ENCODE results near the gene JUP.
A peak's percentile ranks its signal among the peaks of the same experiment; 100 is the strongest.

JUP gene

DNA sequence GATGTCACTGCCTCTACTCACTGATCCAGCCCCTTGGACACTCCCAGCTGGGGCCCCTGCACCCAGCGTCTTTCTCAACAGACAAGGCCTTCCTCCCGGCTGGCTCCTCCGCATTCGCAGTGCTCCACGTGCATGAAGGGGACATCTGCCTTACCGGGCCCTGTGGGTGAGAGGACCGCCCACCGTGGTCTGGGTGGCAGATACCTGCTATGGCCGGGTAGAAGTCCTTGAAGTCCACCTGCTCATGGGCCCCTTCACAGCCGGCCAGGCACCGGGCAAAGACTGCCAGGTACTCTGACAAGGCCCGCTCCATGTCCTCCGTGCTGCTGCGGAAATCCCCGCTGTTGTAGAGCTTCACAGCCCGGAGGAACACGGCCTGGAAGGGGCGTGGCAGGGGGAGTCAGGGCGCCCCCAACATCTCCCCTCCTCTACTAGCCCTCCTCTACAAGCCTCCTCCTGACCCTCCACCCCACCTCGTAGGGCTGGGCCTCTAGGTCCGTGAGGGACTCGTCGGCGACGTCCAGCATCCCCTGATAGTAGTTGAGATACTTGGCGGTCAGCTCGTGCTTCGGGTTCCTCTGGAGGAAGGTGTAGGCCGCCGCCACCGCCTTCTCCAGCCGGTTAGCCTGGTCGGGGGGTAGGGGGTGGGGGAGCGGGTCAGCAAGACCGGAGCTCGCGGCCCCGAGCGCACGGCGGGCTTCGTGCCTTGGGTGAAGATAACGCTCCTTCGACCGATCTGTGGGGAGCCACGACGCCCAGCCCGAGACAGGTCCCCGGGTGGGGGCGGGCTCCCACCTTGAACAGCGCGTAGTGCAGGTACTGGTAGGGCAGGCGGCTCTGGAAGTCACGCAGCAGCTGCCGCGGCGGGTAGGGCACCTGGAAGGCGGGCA is 24.4 kb upstream of the JUP start:
- DNase-seq (ENCODE audit: low read depth, low spot score): no peak

DNA sequence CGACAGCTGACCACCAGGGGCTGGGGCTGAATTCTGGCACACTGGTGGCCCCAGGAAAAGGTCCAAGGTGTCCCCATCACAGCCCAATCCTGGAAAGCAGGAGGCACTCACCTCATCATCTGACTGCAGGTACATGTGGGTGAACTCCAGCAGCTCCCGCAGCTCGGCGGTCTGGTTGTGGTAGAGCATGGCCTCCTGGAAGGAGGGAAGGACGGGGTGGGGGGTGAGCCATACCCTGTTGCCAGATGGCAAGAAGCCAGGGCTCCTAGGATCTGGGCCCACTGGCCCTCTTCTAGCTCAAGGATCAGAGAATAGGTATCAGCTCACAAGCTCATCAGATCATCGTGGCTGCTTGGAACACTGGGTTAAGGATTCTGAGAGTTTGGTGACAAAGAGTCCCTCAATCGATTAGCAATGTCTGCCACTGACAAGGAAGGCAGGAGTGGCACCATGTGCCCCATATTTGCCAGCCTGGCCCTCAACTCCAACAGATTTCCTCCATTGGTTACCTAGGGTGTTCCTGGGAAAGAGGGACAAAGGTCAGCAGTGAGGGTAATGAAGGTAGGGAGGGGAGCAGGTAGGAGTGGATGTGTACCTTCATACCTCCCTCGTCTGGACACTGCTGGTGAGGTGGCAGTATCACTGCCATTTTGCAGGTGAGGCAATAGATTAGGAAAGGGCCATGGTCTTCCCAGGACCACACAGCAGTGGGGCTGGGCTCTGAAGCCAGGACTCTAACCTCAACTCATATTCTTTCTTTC is 20.4 kb upstream of the JUP start:
- no peak for DNase-seq (ENCODE audit: low read depth, low spot score)

DNA sequence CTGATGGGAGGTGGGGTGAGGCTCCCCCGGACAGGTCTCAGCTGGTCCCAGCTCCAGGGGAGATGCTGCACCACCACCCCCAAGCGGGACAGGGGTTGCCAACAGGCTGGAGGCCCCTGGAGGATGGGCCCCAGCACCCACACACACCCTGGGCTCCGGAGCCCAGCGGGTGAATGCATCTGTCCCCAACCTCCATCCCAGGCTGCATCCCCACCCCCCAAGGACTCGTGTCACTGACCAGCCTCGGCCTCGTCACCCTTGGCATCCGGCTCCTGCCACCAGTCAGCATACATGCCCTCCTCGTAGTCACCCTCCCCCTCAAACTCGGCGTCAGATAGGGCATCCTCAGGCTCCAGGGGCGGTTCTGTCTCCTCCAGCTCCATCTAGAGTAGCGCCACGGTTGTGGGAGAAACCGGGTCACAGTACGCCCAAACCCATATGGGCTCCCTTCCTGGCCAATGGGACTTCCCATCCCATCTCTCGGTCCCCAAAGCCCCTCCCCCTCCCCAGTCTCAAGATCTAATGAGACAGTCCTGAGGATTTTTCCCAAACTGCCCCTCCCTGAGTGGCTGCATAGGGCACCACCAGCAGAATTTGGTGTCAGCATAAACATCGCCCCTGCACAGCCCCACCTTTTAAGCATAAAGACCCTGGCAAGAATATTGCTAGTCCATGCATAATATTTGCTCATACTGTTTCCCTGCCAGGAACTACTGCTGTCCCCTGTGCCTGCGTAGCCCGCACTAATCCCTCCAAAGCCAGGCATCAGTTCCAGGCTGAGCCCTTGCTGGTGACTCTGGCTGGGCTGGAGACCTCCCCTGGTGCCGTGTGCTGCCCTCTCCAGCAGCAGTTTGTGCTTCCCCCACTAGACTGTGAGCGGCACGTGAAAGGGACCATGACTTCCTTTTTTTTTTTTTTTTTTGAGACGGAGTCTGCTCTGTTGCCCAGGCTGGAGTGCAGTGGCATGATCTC is 16.8 kb upstream of the JUP start:
- no peak for DNase-seq (ENCODE audit: low read depth, low spot score)

DNA sequence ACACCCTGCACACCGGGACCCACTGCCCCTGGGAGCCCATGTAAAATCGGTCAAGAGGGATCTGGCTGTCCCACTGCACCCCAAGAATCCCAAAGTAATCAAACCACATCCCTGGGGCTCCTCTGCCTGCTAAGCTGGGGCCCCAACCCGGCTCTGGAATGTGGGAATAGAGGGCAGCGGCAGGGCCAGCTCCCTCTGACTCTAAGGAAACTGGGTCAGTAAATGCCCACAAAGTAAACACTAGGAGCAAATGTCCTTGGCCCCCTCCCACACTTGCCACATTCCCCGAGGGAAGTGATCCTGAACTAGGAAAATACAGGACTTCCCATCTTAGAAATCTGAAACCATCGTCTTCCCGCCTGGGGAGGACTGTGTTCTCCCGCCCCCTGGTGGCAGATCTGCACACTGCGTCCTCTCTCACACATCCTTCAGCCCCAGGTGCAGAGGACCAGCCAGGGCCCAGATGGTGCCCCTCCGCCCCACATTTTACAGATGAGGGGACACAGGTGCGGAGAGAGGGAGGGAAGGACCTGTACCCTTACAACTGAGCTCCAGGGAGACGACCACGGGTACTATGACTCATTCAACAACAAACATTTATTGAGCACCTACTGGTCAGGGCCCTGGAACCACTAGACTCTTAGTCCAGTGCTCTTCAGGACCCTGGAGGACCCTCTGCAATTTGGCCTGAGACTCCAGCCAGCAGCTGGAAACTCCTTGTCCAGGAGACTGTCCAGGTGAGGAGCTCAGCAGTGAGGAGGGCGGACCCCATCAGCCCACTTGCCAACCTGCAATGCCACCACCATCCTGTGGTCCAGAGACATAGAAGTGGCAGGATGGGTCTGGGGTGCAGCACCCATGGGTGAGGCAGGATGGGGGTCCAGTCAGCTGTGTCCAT is 15.1 kb upstream of the JUP start:
- DNase-seq (ENCODE audit: low read depth, low spot score): peak; percentile 89

DNA sequence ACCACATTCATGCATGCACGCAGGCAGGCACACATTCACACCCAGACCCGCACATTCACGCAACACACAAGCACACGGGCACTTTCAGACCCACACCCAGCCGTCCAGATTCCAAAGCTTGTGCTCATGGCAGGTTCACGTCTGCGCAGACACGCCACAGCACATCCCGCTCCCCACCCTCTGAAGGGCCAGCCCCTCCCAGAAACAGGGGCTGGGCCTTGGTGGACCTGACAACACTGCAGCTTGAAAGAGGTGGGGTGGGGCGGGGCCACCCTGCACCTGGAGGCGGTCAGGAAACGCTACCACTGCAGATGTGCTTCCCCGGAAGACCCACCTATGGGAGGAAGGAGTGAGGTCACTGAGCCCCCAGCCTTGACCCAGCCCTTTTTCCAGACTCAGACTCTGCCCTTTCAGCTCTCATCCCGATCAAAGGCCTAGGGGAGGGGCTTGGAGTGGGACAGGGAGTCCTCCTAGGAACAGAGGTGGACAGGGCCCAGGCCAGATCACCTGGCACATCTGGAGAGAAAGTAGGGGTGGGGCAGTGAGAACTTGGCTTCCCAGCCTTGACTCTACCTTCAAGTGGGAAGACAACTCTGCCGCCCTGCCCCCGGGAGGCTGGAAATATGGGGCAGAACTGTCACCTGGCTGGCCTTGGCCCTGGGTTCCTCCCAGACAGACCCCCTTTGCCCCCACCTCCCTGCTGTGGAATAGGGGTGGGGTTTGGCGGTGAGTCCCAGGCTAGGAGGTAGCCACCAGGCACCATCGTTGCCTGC is 14.3 kb upstream of the JUP start:
- peak; percentile 46 for DNase-seq (ENCODE audit: low read depth, low spot score)

DNA sequence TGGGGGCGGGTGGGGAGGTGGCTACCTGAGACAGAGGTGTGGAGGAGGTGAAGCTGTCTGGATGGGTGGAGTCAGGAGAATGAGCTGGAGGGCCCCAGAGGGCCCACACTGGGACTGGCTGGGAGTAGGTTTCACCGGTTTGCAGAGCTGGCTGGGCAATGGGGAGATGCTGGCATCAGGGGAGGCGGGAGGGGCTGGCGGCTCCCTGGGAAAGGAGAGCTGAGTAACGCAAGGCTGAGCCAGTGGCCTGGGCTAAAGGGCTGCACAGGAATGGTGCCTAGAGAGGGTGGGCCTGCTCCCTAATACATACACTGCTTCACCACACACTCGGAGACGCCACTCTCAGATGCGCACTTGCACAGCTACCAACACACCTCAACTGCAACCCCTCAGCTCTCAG is 12.9 kb upstream of the JUP start:
- no peak for DNase-seq (ENCODE audit: low read depth, low spot score)

DNA sequence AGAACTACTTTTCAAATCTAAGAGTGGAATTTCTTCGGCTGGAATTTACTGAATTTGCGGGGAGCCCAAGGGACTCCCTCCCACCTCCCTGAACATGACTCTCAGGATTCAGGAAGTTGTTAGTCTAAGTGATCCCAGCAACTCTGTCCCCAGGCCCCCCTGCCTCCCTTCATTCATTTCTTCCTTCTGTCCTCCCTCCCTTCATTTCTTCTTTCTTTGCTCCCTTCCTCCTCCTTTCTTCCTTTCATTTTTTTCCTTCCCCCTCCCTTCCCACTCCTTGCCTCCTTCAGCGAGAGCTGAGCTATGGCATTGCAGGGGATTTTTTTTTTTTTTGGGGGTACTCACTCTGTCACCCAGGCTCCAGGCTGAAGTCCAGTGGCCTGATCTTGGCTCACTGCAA is 10.9 kb upstream of the JUP start:
- no peak for DNase-seq (ENCODE audit: low read depth, low spot score)

DNA sequence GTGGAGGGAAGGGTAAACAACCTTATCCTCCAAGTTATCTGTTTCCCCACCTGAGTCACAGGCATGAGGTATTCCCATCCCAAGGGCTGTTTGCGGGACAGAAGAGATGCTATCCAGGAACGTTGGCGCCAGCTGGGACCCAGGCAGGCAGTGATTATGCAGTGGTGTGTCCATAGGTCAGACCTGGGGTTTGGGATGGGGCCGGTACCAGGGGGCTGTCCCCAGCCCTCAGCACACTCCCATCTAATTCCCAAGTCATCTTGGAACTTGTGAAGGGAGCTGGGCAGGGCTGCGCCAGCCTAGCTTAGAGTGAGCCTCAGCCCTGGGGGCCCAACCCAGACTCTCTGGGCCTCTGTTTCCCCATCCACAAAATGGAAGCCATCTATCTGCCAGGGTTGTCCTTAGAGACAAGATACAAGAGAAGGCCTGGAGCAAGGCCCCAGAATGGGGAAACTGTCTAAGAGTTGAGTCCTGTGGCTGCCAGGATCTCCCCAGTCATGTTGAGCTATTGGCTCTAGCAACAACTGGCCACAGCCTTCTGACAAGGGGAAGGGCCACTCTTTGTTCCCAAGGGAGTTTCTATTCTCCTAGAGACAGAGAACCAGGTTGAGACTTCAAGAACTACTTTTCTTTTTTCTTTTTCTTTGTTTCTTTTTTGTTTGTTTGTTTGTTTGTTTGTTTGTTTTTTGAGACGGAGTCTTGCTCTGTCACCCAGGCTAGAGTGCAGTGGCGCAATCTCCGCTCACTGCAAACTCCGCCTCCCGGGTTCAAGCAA is 9.8 kb upstream of the JUP start:
- DNase-seq (ENCODE audit: low read depth, low spot score): no peak

DNA sequence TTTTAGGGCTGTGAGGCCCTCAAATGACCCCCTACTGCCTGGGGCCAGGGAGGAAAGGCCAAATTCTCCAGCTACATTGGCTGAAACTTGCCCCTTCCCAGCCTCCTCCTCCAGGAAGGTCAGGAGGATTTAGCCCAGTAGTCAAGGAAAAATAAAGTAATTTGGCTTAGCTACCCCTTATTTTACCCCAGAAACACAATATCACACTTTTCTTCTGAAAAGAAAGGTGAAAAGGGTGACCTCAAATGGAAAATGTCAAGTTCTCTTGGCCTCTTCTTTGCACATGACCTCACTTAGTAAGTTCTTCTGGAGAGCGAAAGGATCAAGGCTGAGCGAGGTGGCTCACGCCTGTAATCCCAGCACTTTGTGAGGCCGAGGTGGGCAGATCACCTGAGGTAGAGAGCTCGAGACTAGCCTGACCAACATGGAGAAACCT is 8.0 kb upstream of the JUP start:
- no peak for DNase-seq (ENCODE audit: low read depth, low spot score)

DNA sequence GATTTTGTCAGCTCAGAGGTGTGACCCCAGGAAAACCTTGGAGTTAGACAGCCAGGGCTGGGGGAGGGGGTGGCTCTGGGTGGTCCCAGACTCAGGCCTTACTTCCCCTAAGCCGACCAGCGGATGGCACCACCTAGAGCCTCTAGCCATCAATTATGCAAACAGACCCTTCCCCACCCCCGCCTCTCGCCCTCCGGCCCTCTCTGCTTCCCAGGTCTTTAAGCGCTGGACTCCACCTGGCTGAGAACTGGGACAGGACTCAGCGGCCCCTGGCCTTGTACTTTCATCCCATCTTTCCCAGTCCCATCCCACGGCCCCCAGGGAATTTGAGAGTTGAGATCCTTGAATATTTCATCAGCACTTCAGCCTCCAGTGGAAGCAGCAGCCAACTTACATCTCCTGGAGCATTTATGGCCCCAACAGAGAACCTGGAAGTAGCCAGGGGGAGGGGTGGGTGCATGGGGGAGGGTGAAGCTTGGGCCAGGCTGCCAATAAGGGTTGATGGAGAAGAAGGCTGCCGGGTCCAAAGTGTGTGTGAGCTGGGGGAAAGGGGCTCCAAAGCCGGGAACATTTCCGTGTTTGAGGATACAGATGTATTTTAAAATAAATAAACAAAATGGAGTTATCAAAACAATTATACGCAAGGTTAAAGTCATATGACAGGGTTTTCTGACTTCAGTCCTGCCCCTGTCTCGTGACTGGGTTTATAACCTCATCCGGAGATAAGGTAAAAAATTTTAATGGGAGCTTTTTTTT is 7.5 kb upstream of the JUP start:
- no peak for DNase-seq (ENCODE audit: low read depth, low spot score)

DNA sequence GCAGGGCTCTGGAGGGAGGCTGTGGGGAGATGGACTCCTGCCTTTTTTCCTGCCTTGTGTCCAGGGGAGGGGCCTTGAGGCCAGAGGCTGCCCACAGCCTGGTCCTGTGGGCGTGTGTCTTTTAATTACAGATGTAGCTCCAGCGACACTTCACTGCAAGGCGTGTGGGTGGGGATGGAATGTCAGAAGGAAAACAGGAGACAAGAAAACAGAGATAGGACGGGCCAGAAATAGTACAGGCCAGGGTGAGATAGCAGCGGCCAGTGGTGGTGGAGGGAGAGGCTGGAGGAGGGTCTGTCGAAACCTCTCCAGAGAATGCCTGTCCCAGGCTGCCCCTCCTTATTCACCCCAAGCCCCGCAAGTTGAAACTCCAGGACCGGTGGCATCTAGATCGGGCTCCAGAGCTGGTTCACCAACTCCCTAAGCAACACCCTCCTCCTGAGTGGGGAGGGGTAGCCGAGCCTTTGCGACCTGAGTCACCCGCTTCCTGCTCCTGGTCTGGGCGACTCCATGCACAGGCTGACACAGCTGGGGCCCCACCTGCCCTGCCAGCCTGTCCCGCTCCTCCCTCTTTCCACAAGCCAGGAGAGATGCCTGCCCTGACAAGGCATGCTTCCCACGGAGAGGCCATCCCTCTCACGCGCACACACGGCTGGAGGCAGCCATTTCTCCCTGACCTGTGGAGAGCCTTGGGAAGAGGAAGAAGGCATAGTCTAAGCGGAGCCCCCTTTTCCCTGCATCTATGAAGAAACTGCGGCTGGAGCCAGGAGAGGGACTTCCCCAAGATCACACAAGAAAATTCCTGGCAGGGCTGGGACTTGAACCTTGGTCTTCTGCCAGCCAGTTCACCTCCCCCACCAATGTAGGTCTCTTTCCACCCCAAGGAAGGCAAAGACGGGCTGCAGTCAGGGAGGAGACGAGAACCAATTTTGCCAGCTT is 6.6 kb upstream of the JUP start:
- peak; percentile 69 for DNase-seq (ENCODE audit: low read depth, low spot score)

DNA sequence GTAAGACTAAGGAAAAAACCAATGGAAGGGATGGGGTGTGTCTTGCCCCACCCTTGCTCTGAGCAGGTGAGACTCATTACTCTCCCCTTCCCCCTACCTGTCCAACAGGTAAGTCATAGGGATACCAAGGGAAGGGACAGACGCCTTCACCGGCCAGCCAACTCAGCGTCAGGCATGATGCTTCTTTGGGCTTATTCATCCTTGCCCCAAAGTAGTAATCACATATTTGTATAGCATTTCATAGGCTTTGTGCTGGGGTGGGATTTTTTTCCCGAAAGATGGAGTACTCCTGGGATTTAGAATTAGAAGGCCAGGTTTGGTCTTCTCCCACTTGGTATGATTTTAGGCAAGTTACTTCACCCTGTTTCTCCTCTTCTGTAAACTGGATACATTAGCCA is 509 bp upstream of the JUP start:
- no peak for DNase-seq (ENCODE audit: low read depth, low spot score)

DNA sequence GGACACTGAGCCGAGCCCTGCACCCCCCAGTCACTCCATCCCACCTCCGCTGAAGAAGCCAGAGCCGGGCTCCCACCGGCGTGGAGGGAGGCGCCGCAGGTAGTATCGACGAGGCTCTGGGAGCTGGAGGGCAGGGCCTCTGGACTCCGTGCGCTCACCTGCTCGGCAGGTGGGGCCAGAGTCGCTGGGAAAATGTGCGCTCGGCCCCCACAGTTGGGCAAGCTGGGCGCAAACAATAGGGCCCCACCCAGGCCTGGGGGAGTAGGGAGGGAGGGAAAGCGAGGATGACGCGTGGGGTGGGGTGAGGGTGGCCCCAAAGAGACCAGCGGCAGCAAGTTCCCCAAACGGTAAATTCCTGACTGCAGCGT is 668 bp downstream of the JUP start:
- DNase-seq (ENCODE audit: low read depth, low spot score): no peak

DNA sequence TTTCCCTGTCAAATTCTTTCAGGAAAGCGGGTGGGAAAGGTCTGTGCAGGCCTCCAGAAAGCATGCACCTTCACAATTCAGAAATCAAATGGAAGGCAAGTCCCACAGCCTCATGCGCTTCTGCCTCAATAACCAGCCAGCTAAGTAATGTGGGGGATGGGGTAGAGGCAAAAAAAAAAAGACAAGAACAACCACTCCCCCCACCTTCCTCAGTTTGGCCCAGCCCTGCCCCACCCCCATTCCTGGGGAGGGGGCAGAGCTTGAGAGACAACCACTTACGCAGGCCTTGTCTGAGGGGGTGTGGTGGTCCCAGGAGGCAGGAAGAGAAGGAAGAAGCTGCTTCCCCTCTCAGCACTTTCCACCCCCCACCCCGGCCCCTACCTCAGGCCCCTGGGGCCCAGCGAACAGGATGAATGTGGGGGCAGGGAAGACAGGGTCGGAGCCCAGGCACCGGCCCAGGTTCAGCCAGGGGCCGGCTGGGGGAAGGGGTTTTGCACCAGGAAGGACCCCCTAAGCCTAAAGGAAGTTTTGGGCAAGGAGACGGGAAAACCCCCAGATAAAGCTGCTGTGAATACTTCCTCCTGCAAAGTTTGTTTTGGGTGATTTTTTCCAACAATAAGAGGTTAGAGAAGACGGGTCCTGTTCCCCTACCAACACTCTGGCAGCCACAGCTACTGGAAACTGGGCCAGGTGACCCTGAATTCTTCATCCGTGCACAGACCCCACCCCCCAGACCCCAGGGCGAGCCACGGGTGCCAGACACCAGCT is 1.2 kb downstream of the JUP start:
- DNase-seq (ENCODE audit: low read depth, low spot score): peak; percentile 56

DNA sequence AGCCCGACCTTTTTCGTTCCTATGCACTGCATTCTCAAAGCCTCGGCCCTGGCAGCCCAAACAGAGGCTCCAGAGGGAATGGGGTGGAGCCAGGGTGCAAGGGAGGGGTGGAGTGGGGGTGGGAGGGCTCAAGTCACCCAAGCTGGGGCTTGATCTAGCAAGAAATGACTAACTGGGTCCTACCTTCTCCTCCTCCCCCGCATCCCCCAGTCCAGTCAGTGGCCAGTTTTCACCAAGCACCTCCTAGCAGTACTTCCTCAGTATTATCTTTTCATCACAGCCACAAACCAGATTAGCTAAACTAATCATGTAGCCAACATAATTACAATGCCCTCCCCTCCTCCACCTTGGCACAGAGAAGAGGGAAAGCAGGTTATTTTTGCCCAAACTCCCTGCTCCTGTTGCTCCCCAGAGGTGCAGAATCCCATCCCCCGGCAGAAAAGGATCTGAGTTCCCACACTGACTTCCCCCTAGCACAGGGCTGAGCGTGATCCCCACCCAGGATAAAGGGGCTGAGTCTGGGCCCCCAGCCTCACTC is 2.2 kb downstream of the JUP start:
- peak; percentile 73 for DNase-seq (ENCODE audit: low read depth, low spot score)

DNA sequence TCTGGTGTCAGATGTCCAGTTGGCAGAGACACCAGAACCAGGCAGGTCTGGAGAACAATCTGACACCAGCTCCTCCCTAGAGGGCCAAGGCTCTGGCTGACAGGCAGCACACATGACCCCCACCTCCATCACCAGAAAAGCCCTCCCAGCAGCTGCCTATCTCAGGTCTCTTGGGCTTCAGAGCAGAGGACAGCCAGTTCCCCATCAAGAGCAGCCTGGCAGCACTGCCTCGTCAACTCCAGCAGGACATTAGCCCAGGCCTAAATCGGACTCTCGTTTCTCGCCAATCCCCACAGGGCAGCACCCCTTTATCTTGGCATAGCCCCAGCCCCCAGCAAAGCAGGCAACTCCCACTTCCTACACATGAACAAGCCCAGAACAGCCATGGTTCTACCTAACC is 4.4 kb downstream of the JUP start:
- DNase-seq (ENCODE audit: low read depth, low spot score): no peak

Measured in astrocyte of the hippocampus (primary cell).